ENCODE data around the gene NOL4. TPM values are rescaled to one million over a fixed set of nuclear protein-coding genes. Genes with fewer than 3 reads are reported as not detected.

The NOL4 gene
- total RNA-seq, 1 experiment from 2014 or later: not detected

DNA sequence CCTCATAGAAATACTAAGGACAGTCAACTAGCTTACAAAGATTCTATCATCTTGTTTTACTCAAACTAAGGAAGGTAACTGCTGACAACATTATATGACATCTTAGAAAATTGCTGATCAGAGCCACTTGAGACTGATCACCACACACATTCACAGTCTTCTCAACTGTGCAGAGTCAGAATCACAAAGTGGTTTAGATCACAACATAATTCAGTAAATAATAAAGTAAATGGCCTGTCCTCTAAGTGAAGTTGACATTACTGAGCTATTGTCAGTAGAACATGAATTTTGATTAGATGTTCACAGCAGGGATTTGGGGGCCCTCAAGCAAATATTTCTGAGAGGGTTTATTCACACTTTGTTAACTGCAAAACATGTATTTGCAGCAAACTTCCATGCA, 28.5 kb downstream of the NOL4 start:
- RAD21 ChIA-PET (ENCODE audit: low non-redundant PET in 1 of 2, low total read pairs in 2 of 2, uncharacterized antibody in 2 of 2, unreplicated experiment in 2 of 2): no interaction called here
- Histone ChIP-seq H3K9ac (ENCODE audit: low read length) (no peak overlapping the region), H3K9me3 (ENCODE audit: control insufficient read depth in 1 of 2, insufficient read depth in 1 of 2, low read depth in 1 of 2, low read length in 2 of 2) (peaks cover 8 to 9% of the 10 kb centered on the region in 2 experiments; a peak in 2 of 4 replicates), H3K27me3 (ENCODE audit: insufficient read depth, low read length) (no peaks in the 10 kb centered on the region), H3K27ac (ENCODE audit: low read depth, low read length) (no peak overlapping the region), H3K4me2 (ENCODE audit: low read length) (no peak overlapping the region), H3K9me2 (ENCODE audit: insufficient read depth) (no peaks in the 10 kb centered on the region), H4K20me1 (ENCODE audit: insufficient read depth) (no peaks in the 10 kb centered on the region; the same call in 1 of the 2 replicates), H3K4me3 (replicated peaks in 1 of 2; ENCODE audit: low read depth in 1 of 2, low read length in 2 of 2) (no peak overlapping the region), H3K79me2 (ENCODE audit: insufficient read depth, low read length) (no peaks in the 10 kb centered on the region), H3K4me1 (ENCODE audit: control insufficient read depth in 1 of 2, insufficient read depth in 2 of 2, low read length in 2 of 2) (no peaks in the 10 kb centered on the region), H2AFZ (ENCODE audit: low read depth, low read length, poor library complexity, severe bottlenecking) (no peak overlapping the region), H3K36me3 (ENCODE audit: control insufficient read depth in 1 of 2, insufficient read depth in 2 of 2, low read length in 2 of 2) (no peaks in the 10 kb centered on the region)
- POLR2A ChIA-PET: no interaction called here
- TF ChIP-seq ELF1 (IDR thresholded peaks at IDR 0.05; ENCODE audit: borderline replicate concordance, low read depth) (no peak), SIN3A (IDR thresholded peaks at IDR 0.05; ENCODE audit: low read depth) (no peak), FOSL1 (IDR thresholded peaks at IDR 0.05; ENCODE audit: low read depth) (no peak), CBX3 (IDR thresholded peaks at IDR 0.05; ENCODE audit: low read depth) (no peak), EGR1 (IDR thresholded peaks at IDR 0.05; ENCODE audit: low read depth) (no peak), ZFX (IDR thresholded peaks at IDR 0.05) (no peak), ZNF274 (IDR thresholded peaks at IDR 0.05; ENCODE audit: low read depth, low read length) (no peak), RAD21 (IDR thresholded peaks at IDR 0.05; ENCODE audit: low read depth) (no peak), SRF (IDR thresholded peaks at IDR 0.05; ENCODE audit: low read depth) (no peak), JUND (IDR thresholded peaks at IDR 0.05) (no peak), TCF7L2 (IDR thresholded peaks at IDR 0.05; ENCODE audit: borderline replicate concordance, extremely low read depth, insufficient read depth, insufficient read length) (no peak), EZH2phosphoT487 (IDR thresholded peaks at IDR 0.05; ENCODE audit: borderline replicate concordance) (no peak)
- TF ChIP-seq, protein P1, sequence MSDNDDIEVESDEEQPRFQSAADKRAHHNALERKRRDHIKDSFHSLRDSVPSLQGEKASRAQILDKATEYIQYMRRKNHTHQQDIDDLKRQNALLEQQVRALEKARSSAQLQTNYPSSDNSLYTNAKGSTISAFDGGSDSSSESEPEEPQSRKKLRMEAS (IDR thresholded peaks at IDR 0.05): no peak
- TF ChIP-seq, protein P2, sequence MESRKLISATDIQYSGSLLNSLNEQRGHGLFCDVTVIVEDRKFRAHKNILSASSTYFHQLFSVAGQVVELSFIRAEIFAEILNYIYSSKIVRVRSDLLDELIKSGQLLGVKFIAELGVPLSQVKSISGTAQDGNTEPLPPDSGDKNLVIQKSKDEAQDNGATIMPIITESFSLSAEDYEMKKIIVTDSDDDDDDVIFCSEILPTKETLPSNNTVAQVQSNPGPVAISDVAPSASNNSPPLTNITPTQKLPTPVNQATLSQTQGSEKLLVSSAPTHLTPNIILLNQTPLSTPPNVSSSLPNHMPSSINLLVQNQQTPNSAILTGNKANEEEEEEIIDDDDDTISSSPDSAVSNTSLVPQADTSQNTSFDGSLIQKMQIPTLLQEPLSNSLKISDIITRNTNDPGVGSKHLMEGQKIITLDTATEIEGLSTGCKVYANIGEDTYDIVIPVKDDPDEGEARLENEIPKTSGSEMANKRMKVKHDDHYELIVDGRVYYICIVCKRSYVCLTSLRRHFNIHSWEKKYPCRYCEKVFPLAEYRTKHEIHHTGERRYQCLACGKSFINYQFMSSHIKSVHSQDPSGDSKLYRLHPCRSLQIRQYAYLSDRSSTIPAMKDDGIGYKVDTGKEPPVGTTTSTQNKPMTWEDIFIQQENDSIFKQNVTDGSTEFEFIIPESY (IDR thresholded peaks at IDR 0.05; ENCODE audit: extremely low read depth, insufficient replicate concordance, low read length): no peak
- TF ChIP-seq, protein P3, sequence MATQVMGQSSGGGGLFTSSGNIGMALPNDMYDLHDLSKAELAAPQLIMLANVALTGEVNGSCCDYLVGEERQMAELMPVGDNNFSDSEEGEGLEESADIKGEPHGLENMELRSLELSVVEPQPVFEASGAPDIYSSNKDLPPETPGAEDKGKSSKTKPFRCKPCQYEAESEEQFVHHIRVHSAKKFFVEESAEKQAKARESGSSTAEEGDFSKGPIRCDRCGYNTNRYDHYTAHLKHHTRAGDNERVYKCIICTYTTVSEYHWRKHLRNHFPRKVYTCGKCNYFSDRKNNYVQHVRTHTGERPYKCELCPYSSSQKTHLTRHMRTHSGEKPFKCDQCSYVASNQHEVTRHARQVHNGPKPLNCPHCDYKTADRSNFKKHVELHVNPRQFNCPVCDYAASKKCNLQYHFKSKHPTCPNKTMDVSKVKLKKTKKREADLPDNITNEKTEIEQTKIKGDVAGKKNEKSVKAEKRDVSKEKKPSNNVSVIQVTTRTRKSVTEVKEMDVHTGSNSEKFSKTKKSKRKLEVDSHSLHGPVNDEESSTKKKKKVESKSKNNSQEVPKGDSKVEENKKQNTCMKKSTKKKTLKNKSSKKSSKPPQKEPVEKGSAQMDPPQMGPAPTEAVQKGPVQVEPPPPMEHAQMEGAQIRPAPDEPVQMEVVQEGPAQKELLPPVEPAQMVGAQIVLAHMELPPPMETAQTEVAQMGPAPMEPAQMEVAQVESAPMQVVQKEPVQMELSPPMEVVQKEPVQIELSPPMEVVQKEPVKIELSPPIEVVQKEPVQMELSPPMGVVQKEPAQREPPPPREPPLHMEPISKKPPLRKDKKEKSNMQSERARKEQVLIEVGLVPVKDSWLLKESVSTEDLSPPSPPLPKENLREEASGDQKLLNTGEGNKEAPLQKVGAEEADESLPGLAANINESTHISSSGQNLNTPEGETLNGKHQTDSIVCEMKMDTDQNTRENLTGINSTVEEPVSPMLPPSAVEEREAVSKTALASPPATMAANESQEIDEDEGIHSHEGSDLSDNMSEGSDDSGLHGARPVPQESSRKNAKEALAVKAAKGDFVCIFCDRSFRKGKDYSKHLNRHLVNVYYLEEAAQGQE (IDR thresholded peaks at IDR 0.05; ENCODE audit: low read depth): no peak
- TF ChIP-seq, protein P4, sequence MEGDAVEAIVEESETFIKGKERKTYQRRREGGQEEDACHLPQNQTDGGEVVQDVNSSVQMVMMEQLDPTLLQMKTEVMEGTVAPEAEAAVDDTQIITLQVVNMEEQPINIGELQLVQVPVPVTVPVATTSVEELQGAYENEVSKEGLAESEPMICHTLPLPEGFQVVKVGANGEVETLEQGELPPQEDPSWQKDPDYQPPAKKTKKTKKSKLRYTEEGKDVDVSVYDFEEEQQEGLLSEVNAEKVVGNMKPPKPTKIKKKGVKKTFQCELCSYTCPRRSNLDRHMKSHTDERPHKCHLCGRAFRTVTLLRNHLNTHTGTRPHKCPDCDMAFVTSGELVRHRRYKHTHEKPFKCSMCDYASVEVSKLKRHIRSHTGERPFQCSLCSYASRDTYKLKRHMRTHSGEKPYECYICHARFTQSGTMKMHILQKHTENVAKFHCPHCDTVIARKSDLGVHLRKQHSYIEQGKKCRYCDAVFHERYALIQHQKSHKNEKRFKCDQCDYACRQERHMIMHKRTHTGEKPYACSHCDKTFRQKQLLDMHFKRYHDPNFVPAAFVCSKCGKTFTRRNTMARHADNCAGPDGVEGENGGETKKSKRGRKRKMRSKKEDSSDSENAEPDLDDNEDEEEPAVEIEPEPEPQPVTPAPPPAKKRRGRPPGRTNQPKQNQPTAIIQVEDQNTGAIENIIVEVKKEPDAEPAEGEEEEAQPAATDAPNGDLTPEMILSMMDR (IDR thresholded peaks at IDR 0.05 in 2 of 3, conservative IDR thresholded peaks at IDR 0.05 in 1 of 3; ENCODE audit: borderline replicate concordance in 1 of 3, insufficient read depth in 1 of 3, low read depth in 2 of 3, low read length in 2 of 3): no peak
- ATAC-seq (no peak), DNase-seq (ENCODE audit: low read depth, low spot score) (no peak)
- BruUV-seq (replicated peaks): no TSS peak
- intact Hi-C loops (cut with micrococcal nuclease): no loop called here
- CTCF ChIA-PET: no interaction called here
